Measurements from ENCODE around the gene COX10.
"Not testable (repeated sequence)": the region's sequence is repeated elsewhere in the genome, so short reads cannot be mapped to it uniquely, and the experiment has no call there.

The COX10 gene

GRCh38 chr17:14125518-14126137, 56.3 kb downstream of the COX10 start:
- DNase-seq, result no peak

- DNase-seq, result no peak
Measured at GRCh38 chr17:14133104-14133503, 63.8 kb downstream of the COX10 start.

GRCh38 chr17:14134456-14134855, 65.2 kb downstream of the COX10 start:
- DNase-seq, result no peak

- DNase-seq, result no peak
Measured at GRCh38 chr17:14135906-14136590, 66.7 kb downstream of the COX10 start.

- no peak for DNase-seq
Measured at GRCh38 chr17:14138649-14139048, 69.3 kb downstream of the COX10 start.

- DNase-seq, result no peak
Measured at GRCh38 chr17:14143688-14144087, 74.4 kb downstream of the COX10 start.

- no peak for DNase-seq
Measured at GRCh38 chr17:14144508-14144907, 75.2 kb downstream of the COX10 start.

GRCh38 chr17:14149751-14150150, 80.4 kb downstream of the COX10 start:
- no peak for DNase-seq

- DNase-seq, result no peak
Measured at GRCh38 chr17:14150619-14151018, 81.3 kb downstream of the COX10 start.

- no peak for DNase-seq
Measured at GRCh38 chr17:14152721-14153120, 83.4 kb downstream of the COX10 start.

GRCh38 chr17:14153374-14153773, 84.1 kb downstream of the COX10 start:
- DNase-seq, result no peak

GRCh38 chr17:14156689-14157088, 87.4 kb downstream of the COX10 start:
- no peak for DNase-seq

GRCh38 chr17:14157822-14158221, 88.5 kb downstream of the COX10 start:
- no peak for DNase-seq

- DNase-seq, result no peak
Measured at GRCh38 chr17:14158707-14159106, 89.4 kb downstream of the COX10 start.

- no peak for DNase-seq
Measured at GRCh38 chr17:14161419-14161818, 92.1 kb downstream of the COX10 start.

GRCh38 chr17:14165616-14166015, 96.3 kb downstream of the COX10 start:
- DNase-seq, result no peak

GRCh38 chr17:14167831-14168230, 98.5 kb downstream of the COX10 start:
- DNase-seq, result not testable (repeated sequence)

- no peak for DNase-seq
Measured at GRCh38 chr17:14168582-14168981, 99.3 kb downstream of the COX10 start.

- no peak for DNase-seq
Measured at GRCh38 chr17:14169287-14169686, 100.0 kb downstream of the COX10 start.

GRCh38 chr17:14169901-14170300, 100.6 kb downstream of the COX10 start:
- DNase-seq, result no peak

GRCh38 chr17:14176989-14177388, 107.7 kb downstream of the COX10 start:
- DNase-seq, result not testable (repeated sequence)

GRCh38 chr17:14177801-14178200, 108.5 kb downstream of the COX10 start:
- not testable (repeated sequence) for DNase-seq

- not testable (repeated sequence) for DNase-seq
Measured at GRCh38 chr17:14179951-14180350, 110.6 kb downstream of the COX10 start.

GRCh38 chr17:14182084-14182483, 112.8 kb downstream of the COX10 start:
- not testable (repeated sequence) for DNase-seq

- DNase-seq, result not testable (repeated sequence)
Measured at GRCh38 chr17:14184536-14184935, 115.2 kb downstream of the COX10 start.
